HepG2 (cell line): ENCODE measurements around the gene PRM3. TPM values are rescaled to one million over a fixed set of nuclear protein-coding genes. Genes with fewer than 3 reads are reported as not detected.

Experiments used
- ATAC-seq: fragments of 200-7000 bp; cut with Tn5 transposase; 3 replicates; pipeline ENCODE4 v1.9.1; 2020; ENCODE audit warnings: mild to moderate bottlenecking, moderate library complexity
- BruUV-seq: library from RNA; stranded (reverse); fragments of 400-500 nt; replicated peaks from 2 replicates; lab custom pipeline; 2021; lab: Mats Ljungman, UMichigan
- CTCF ChIA-PET: fragments of 300-600 bp; formaldehyde crosslinking; extraction: SDS; loops from one replicate; lab custom pipeline; 2021; ENCODE audit warnings: low total read pairs, inconsistent platforms, low intra/inter-chr PET ratio; lab: Yijun Ruan, JAX
- POLR2A ChIA-PET: fragments of 350-600 bp; sonication (Branson Sonifier 250); formaldehyde crosslinking; loops from one replicate; lab custom pipeline; 2020; ENCODE audit warnings: antibody characterized with exemption, inconsistent platforms; lab: Yijun Ruan, JAX
- DNase-seq: peaks from one replicate; pipeline ENCODE4 v3.0.0-alpha.2; 2015; ENCODE audit warnings: low spot score
- FAIRE-seq: peaks from 3 replicates; lab custom pipeline; 2011; peaks lifted over from hg19 to GRCh38; lab: Jason Lieb, UNC
- H2AFZ ChIP-seq: one replicate; pipeline ENCODE4 v1.6.1; 2011; ENCODE audit warnings: low read length, inconsistent platforms
- H3K27ac ChIP-seq: fragments of 300-600 bp; 3 replicates; pipeline ENCODE4 v1.8.0; 2011; ENCODE audit warnings: mixed run types, mild to moderate bottlenecking, mixed read lengths, low read length, inconsistent platforms; ENCODE audit not compliant: insufficient read depth; ENCODE audit errors: extremely low read length
- H3K27me3 ChIP-seq, 2 experiments: fragments of 200-600 bp in 1 of 2; 2 replicates in 1 of 2; 3 replicates in 1 of 2; pipeline versions ENCODE4 v1.6.0 to v1.8.0; 2011; ENCODE audit warnings: low read length in 2 of 2, mild to moderate bottlenecking in 2 of 2, moderate library complexity in 2 of 2, inconsistent platforms in 1 of 2; ENCODE audit not compliant: insufficient read depth in 2 of 2, control insufficient read depth in 1 of 2
- H3K36me3 ChIP-seq, 2 experiments: fragments of 200-600 bp in 1 of 2; replicated peaks in 1 of 2; 2 replicates in 1 of 2; 3 replicates in 1 of 2; pipeline versions ENCODE4 v1.5.1 to v1.8.0; 2011; ENCODE audit warnings: low read length in 2 of 2, inconsistent platforms in 1 of 2; ENCODE audit not compliant: insufficient read depth in 2 of 2, control insufficient read depth in 1 of 2
- H3K4me1 ChIP-seq: 2 replicates; pipeline ENCODE4 v1.5.1; 2012; ENCODE audit warnings: low read length, inconsistent platforms; ENCODE audit not compliant: insufficient read depth
- H3K4me2 ChIP-seq: 2 replicates; pipeline ENCODE4 v1.6.0; 2011; ENCODE audit warnings: low read depth, low read length, inconsistent platforms
- H3K4me3 ChIP-seq, 3 experiments: fragments of 200-600 bp in 1 of 3; sonication (generic), shearing (Covaris generic) in 1 of 3; replicated peaks in 1 of 3; 2 replicates each; pipeline ENCODE4 v1.5.1; 2011 to 2016; ENCODE audit warnings: low read length in 3 of 3, inconsistent platforms in 2 of 3, low read depth in 2 of 3, mild to moderate bottlenecking in 2 of 3, control low read depth in 1 of 3, mixed read lengths in 1 of 3; ENCODE audit not compliant: insufficient read depth in 1 of 3
- H3K79me2 ChIP-seq: one replicate; pipeline ENCODE4 v1.6.1; 2011; ENCODE audit warnings: low read length, inconsistent platforms; ENCODE audit not compliant: insufficient read depth
- H3K9ac ChIP-seq: 2 replicates; pipeline ENCODE4 v1.6.0; 2011; ENCODE audit warnings: mild to moderate bottlenecking, low read depth, low read length, inconsistent platforms; ENCODE audit not compliant: insufficient read depth
- H3K9me3 ChIP-seq: 2 replicates; pipeline ENCODE4 v1.5.1; 2012; ENCODE audit warnings: mild to moderate bottlenecking, low read length
- H4K20me1 ChIP-seq: 2 replicates; pipeline ENCODE4 v1.6.0; 2011; ENCODE audit warnings: inconsistent platforms, mild to moderate bottlenecking, low read length, moderate library complexity; ENCODE audit not compliant: insufficient read depth
- CEBPG ChIP-seq: IDR thresholded peaks from 2 replicates; pipeline ENCODE4 v1.6.1; 2016
- HNRNPLL ChIP-seq: fragments of 200-400 bp; formaldehyde crosslinking; IDR thresholded peaks from 2 replicates; pipeline ENCODE4 v1.6.1; 2017; ENCODE audit warnings: mild to moderate bottlenecking, low read depth, low read length; ENCODE audit not compliant: poor library complexity, severe bottlenecking
- MYC ChIP-seq: sonication (generic); formaldehyde crosslinking; IDR thresholded peaks from 2 replicates; pipeline ENCODE4 v1.9.0; 2021; ENCODE audit warnings: missing genetic modification reagents, borderline replicate concordance
- PBX2 ChIP-seq: IDR thresholded peaks from 2 replicates; pipeline ENCODE4 v1.6.1; 2016; ENCODE audit warnings: control low read depth
- POGK ChIP-seq: sonication (generic); formaldehyde crosslinking; conservative IDR thresholded peaks from 2 replicates; pipeline ENCODE4 v1.8.0; 2022; ENCODE audit warnings: mild to moderate bottlenecking, moderate library complexity, missing genetic modification reagents
- PRDM15 ChIP-seq: sonication (generic); formaldehyde crosslinking; IDR thresholded peaks from 2 replicates; pipeline ENCODE4 v1.4.0; 2020; ENCODE audit warnings: missing genetic modification reagents
- TCF7L2 ChIP-seq: IDR thresholded peaks from 2 replicates; pipeline ENCODE4 v1.6.1; 2011; ENCODE audit warnings: mild to moderate bottlenecking, low read depth, low read length, moderate library complexity
- TOPORS ChIP-seq: sonication (generic); formaldehyde crosslinking; IDR thresholded peaks from 2 replicates; pipeline ENCODE4 v1.8.0; 2023; ENCODE audit warnings: mild to moderate bottlenecking, missing genetic modification reagents
- ZNF431 ChIP-seq: sonication (generic); formaldehyde crosslinking; IDR thresholded peaks from 2 replicates; pipeline ENCODE4 v1.9.0; 2022; ENCODE audit warnings: missing genetic modification reagents, low read depth, mild to moderate bottlenecking, borderline replicate concordance
- ZNF747 ChIP-seq: sonication (generic); formaldehyde crosslinking; IDR thresholded peaks from 2 replicates; pipeline ENCODE4 v1.8.1; 2023; ENCODE audit warnings: missing genetic modification reagents, mild to moderate bottlenecking, borderline replicate concordance
- ZNF776 ChIP-seq: sonication (generic); formaldehyde crosslinking; IDR thresholded peaks from 2 replicates; pipeline ENCODE4 v1.4.0; 2020; ENCODE audit warnings: mild to moderate bottlenecking, missing genetic modification reagents
- ZNF777 ChIP-seq: sonication (generic); formaldehyde crosslinking; IDR thresholded peaks from 2 replicates; pipeline ENCODE4 v1.4.0; 2020; ENCODE audit warnings: missing genetic modification reagents
- WGBS: methylation state at CpG from one replicate; pipeline ENCODE4 v1.1.6; 2017; ENCODE audit warnings: low lambda C conversion rate; 5-methylcytosine and 5-hydroxymethylcytosine counted together
- in situ Hi-C: cut with HindIII; loops from 2 replicates; pipeline ENCODE4 v1.10.0; 2017; ENCODE audit warnings: low pct_unique_long_range_greater_than_20kb; ENCODE audit not compliant: extremely low pct_ligation_motif_present
- intact Hi-C: fragments of 100-400 bp; cut with micrococcal nuclease; formaldehyde crosslinking; loops from one replicate; pipeline ENCODE4 v1.10.0; 2022; ENCODE audit not compliant: unreplicated experiment
- polyA plus RNA-seq, 8 experiments: library from polyadenylated mRNA; depleted of rRNA in 3 of 8; stranded (reverse) in 7 of 8; unstranded in 1 of 8; fragments of >200 nt; fragmentation: Illumina TruSeq in 4 of 8; extraction: Trizol in 4 of 8; gene quantifications; 2 replicates each; pipeline versions ENCODE4 v1.2.1 to v1.2.3, GENCODE V29; 2011 to 2016; ENCODE audit warnings: low read depth in 4 of 8, missing spikeins in 1 of 8, mixed read lengths in 1 of 8; ENCODE audit not compliant: insufficient read depth in 1 of 8
- total RNA-seq, 5 experiments: library from RNA; depleted of rRNA; stranded (reverse); fragments of >200 nt; fragmentation: Illumina TruSeq; extraction: Trizol; gene quantifications; 2 replicates each; pipeline ENCODE4 v1.2.3, GENCODE V29; 2016; ENCODE audit warnings: low read depth in 1 of 5

PRM3 gene
- total and polyA plus RNA-seq, 2 of the 13 experiments (the other 11 are each of a cell fraction or from before 2014, with no cell fraction given): not detected

- H3K4me2 ChIP-seq: peak overlapping the region; percentile 85
- 60% methylated on average over 79 of the region's 105 CpGs for WGBS
- peak overlapping the region; percentile 65 for H3K27ac ChIP-seq
- peak overlapping the region; percentile 84 for H3K9ac ChIP-seq
- peaks cover 83% of the 10 kb centered on the region for H3K4me1 ChIP-seq
- POLR2A ChIA-PET: interaction anchor here (0.5 to 9.0 kb wide), 65 partner anchors 9 to 511 kb away, joined by 3 to 351 read pairs (median 9); partner anchors contain the start of genes CLEC16A, DEXI, NUBP1 and PRM1
- intact Hi-C loops (loop anchor here (5.0 kb wide), 2 partner anchors 42 to 117 kb away; no protein-coding TSS in a partner anchor), in situ Hi-C loops (loop anchor here (5.0 kb wide), 2 partner anchors 92 to 288 kb away; partner anchors contain the start of gene RMI2)
- H3K27me3 ChIP-seq: no peaks in the 10 kb centered on the region; a peak in 2 of 5 replicates
- peaks cover 2 to 8% of the 10 kb centered on the region in 2 experiments; a peak in 4 of 5 replicates for H3K36me3 ChIP-seq
- DNase-seq (no peak), FAIRE-seq (no peak), ATAC-seq (peak; percentile 13)
- CTCF ChIA-PET: interaction anchor here (1.0 to 5.2 kb wide), 5 partner anchors 101 to 298 kb away, joined by 6 to 38 read pairs (median 15); no protein-coding TSS in a partner anchor
- BruUV-seq: no TSS peak
- peak overlapping the region; percentile 87 to 98 (median 95) for H3K4me3 ChIP-seq
- H3K79me2 ChIP-seq: peaks cover 28% of the 10 kb centered on the region
- peaks cover 47% of the 10 kb centered on the region for H4K20me1 ChIP-seq
- H3K9me3 ChIP-seq: no peaks in the 10 kb centered on the region
- H2AFZ ChIP-seq: no peak overlapping the region
- TF ChIP-seq MYC (CRISPR knock-in tag): no peak
- TF ChIP-seq POGK: peak; percentile 80
- no peak for TF ChIP-seq PBX2
- TF ChIP-seq ZNF776 (CRISPR knock-in tag): 0 out of 2 replicates have a peak, but pooled peaks have one; percentile 49
- TF ChIP-seq PRDM15 (CRISPR knock-in tag): peak; percentile 2; the same call in 1 of the 2 replicates
- peak; percentile 10 for TF ChIP-seq HNRNPLL
- 0 out of 2 replicates have a peak, but pooled peaks have one; percentile 1 for TF ChIP-seq TOPORS (CRISPR knock-in tag)
- TF ChIP-seq TCF7L2: no peak
- 0 out of 2 replicates have a peak, but pooled peaks have one; percentile 20 for TF ChIP-seq ZNF431
- TF ChIP-seq ZNF777 (CRISPR knock-in tag): peak; percentile 48; the same call in 1 of the 2 replicates
- TF ChIP-seq ZNF747 (CRISPR knock-in tag): no peak
- TF ChIP-seq CEBPG (CRISPR knock-in tag): no peak
Measured at GRCh38 chr16:11254913-11255736, 18.3 kb downstream of the PRM3 start.
